K562 (cell line): Measurements from ENCODE around the gene TMEM208. TPM values are rescaled to one million over a fixed set of nuclear protein-coding genes. Genes with fewer than 3 reads are reported as not detected.
A peak's percentile ranks its signal among the peaks of the same experiment; 100 is the strongest.

Source experiments
- BCL6 ChIP-seq: fragments of 250-450 bp; sonication (Bioruptor Pico); IDR thresholded peaks from 2 replicates; pipeline ENCODE4 v1.4.0; 2020
- BCOR ChIP-seq: fragments of 450-650 bp; IDR thresholded peaks from 2 replicates; pipeline ENCODE4 v1.6.1; 2016
- CBX3 ChIP-seq, 2 experiments: IDR thresholded peaks; 1 replicate in 1 of 2; 2 replicates in 1 of 2; pipeline ENCODE4 v1.6.1; 2012; ENCODE audit warnings: inconsistent platforms in 2 of 2, low read length in 2 of 2, borderline replicate concordance in 1 of 2, control low read depth in 1 of 2
- CEBPB ChIP-seq: fragments of 450-650 bp; IDR thresholded peaks from 2 replicates; pipeline ENCODE4 v1.6.1; 2016; ENCODE audit warnings: missing genetic modification characterization, missing compliant biosample characterization
- ELK1 ChIP-seq: sonication (generic); formaldehyde crosslinking; IDR thresholded peaks from 2 replicates; pipeline ENCODE4 v1.8.1; 2022; ENCODE audit warnings: missing genetic modification reagents
- IRF9 ChIP-seq: fragments of 450-650 bp; IDR thresholded peaks from 2 replicates; pipeline ENCODE4 v1.6.1; 2016; ENCODE audit warnings: missing biosample characterization, missing genetic modification characterization
- KAT7 ChIP-seq: sonication (generic); formaldehyde crosslinking; IDR thresholded peaks from 2 replicates; pipeline ENCODE4 v1.8.0; 2022; ENCODE audit warnings: missing genetic modification reagents, mild to moderate bottlenecking, borderline replicate concordance
- MAZ ChIP-seq, 2 experiments: fragments of 450-650 bp in 1 of 2; sonication (generic) in 1 of 2; formaldehyde crosslinking; IDR thresholded peaks in 1 of 2; conservative IDR thresholded peaks in 1 of 2; 2 replicates each; pipeline versions ENCODE4 v1.4.0 to v1.5.0; 2020; ENCODE audit warnings: mild to moderate bottlenecking in 1 of 2, missing genetic modification reagents in 1 of 2
- RHOXF2B ChIP-seq: fragments of 250-450 bp; sonication (Bioruptor Pico); conservative IDR thresholded peaks from 2 replicates; pipeline ENCODE4 v1.5.1; 2021
- SOX6 ChIP-seq: fragments of 450-650 bp; IDR thresholded peaks from 2 replicates; pipeline ENCODE4 v1.6.1; 2014; ENCODE audit warnings: mild to moderate bottlenecking
- TEAD4 ChIP-seq, 2 experiments: sonication (generic) in 1 of 2; formaldehyde crosslinking in 1 of 2; IDR thresholded peaks; 2 replicates each; pipeline versions ENCODE4 v1.6.1 to v1.8.0; 2012 to 2022; ENCODE audit warnings: borderline replicate concordance in 1 of 2, inconsistent platforms in 1 of 2, low read length in 1 of 2, mild to moderate bottlenecking in 1 of 2, missing genetic modification reagents in 1 of 2
- TFAP4 ChIP-seq: sonication (generic); formaldehyde crosslinking; IDR thresholded peaks from 2 replicates; pipeline ENCODE4 v1.8.0; 2022; ENCODE audit warnings: missing genetic modification reagents, mild to moderate bottlenecking, moderate library complexity, borderline replicate concordance
- polyA plus RNA-seq, 8 experiments: library from polyadenylated mRNA; depleted of rRNA in 4 of 8; stranded (reverse) in 5 of 8; unstranded in 3 of 8; fragments of >200 nt; fragmentation: Nextera tagmentation in 2 of 8; fragmentation: Illumina TruSeq in 1 of 8; extraction: Ambion mirVana in 2 of 8; extraction: Trizol in 1 of 8; gene quantifications; 2 replicates each; pipeline versions ENCODE4 v1.2.1 to v1.2.3, GENCODE V29; 2011 to 2014; ENCODE audit warnings: inconsistent platforms in 1 of 8, missing spikeins in 1 of 8
- total RNA-seq, 7 experiments: library from RNA; depleted of rRNA in 6 of 7; stranded (reverse); fragments of >200 nt in 6 of 7; fragmentation: Illumina TruSeq in 2 of 7; extraction: Trizol in 2 of 7; gene quantifications; 2 replicates each; pipeline versions ENCODE4 v1.2.1 to v1.2.3, GENCODE V29; 2011 to 2021; ENCODE audit warnings: low replicate concordance in 1 of 7
- TF ChIP-seq, protein P1 (sequence below), 2 experiments: fragments of 450-650 bp in 1 of 2; sonication (generic) in 1 of 2; formaldehyde crosslinking in 1 of 2; IDR thresholded peaks in 1 of 2; conservative IDR thresholded peaks in 1 of 2; 2 replicates each; pipeline versions ENCODE4 v1.6.1 to v1.8.1; 2016 to 2023; ENCODE audit warnings: mild to moderate bottlenecking in 2 of 2, moderate library complexity in 2 of 2, inconsistent platforms in 1 of 2, missing genetic modification reagents in 1 of 2
- TF ChIP-seq, protein P2 (sequence below): sonication (generic); formaldehyde crosslinking; IDR thresholded peaks from 2 replicates; pipeline ENCODE4 v1.8.1; 2023; ENCODE audit warnings: mild to moderate bottlenecking, missing genetic modification reagents
- TF ChIP-seq, protein P3 (sequence below): fragments of 250-450 bp; sonication (Bioruptor Pico); IDR thresholded peaks from 2 replicates; pipeline ENCODE4 v1.5.0; 2021

TMEM208 gene
- total and polyA plus RNA-seq, 9 of the 15 experiments (the other 6 are each of a cell fraction or from before 2014, with no cell fraction given) = 31.8 to 239 (median 54.3) TPM

DNA sequence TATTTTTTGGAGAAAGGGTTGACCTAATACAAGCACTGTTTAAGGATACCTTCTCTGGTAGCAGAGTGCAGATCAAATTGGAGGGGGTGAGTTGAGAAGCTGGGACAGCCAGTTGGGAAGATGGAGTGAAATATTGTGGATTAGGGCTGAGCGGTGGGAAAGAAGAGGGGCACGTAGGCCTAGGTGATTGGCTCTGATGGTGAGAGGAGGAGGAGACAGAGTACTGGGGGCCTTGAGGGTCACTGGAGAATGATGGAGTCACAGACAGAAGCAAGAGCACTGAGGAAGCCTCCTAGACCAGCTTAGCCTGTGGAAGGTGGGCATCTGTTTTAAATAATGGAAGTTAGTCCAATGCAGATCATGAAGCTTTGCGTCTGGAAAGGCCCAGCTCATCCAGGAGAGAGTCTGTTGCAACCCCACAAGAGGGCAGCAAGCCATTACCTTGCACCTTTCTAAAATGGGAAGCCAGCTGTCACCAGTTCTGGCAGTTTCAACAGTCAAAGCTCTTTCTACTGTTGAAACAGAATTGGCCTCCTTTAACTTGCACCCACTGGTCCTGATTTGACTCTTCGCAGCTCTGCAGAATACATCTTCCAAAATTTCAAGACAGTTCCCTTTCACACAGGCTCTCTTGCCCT lies 33.6 kb downstream of the TMEM208 start (continued):
- no peak for TF ChIP-seq IRF9 (tag)
- TF ChIP-seq TEAD4 (IDR thresholded peaks at IDR 0.05; ENCODE audit: low read length) = no peak
- TF ChIP-seq TEAD4 (CRISPR knock-in tag; IDR thresholded peaks at IDR 0.05; ENCODE audit: borderline replicate concordance) = no peak
- TF ChIP-seq, protein P1, sequence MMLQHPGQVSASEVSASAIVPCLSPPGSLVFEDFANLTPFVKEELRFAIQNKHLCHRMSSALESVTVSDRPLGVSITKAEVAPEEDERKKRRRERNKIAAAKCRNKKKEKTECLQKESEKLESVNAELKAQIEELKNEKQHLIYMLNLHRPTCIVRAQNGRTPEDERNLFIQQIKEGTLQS (IDR thresholded peaks at IDR 0.05) = no peak
- TF ChIP-seq, protein P1 (CRISPR knock-in tag; conservative IDR thresholded peaks at IDR 0.05) = no peak
- TF ChIP-seq, protein P2, sequence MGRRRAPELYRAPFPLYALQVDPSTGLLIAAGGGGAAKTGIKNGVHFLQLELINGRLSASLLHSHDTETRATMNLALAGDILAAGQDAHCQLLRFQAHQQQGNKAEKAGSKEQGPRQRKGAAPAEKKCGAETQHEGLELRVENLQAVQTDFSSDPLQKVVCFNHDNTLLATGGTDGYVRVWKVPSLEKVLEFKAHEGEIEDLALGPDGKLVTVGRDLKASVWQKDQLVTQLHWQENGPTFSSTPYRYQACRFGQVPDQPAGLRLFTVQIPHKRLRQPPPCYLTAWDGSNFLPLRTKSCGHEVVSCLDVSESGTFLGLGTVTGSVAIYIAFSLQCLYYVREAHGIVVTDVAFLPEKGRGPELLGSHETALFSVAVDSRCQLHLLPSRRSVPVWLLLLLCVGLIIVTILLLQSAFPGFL (CRISPR knock-in tag) = no peak
- no peak for TF ChIP-seq BCL6 (CRISPR knock-in tag)
- no peak for TF ChIP-seq RHOXF2B (CRISPR knock-in tag)
- TF ChIP-seq ELK1 (CRISPR knock-in tag) = no peak
- TF ChIP-seq KAT7 = no peak
- TF ChIP-seq CEBPB (tag) = 0 out of 2 replicates have a peak, but pooled peaks have one; percentile 27
- TF ChIP-seq MAZ (CRISPR knock-in tag; conservative IDR thresholded peaks at IDR 0.05 in 1 of 2, IDR thresholded peaks at IDR 0.05 in 1 of 2) = peak in 1 of 2 experiments; percentile 61; a peak in 2 of 4 replicates
- TF ChIP-seq CBX3 (IDR thresholded peaks at IDR 0.05; ENCODE audit: borderline replicate concordance in 1 of 2, low read length in 2 of 2) = no peak
- TF ChIP-seq SOX6 = peak; percentile 35; the same call in 1 of the 2 replicates
- TF ChIP-seq, protein P3, sequence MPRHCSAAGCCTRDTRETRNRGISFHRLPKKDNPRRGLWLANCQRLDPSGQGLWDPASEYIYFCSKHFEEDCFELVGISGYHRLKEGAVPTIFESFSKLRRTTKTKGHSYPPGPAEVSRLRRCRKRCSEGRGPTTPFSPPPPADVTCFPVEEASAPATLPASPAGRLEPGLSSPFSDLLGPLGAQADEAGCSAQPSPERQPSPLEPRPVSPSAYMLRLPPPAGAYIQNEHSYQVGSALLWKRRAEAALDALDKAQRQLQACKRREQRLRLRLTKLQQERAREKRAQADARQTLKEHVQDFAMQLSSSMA (CRISPR knock-in tag) = no peak
- TF ChIP-seq BCOR = no peak
- TF ChIP-seq TFAP4 (CRISPR knock-in tag) = peak; percentile 58
